ENCODE results near the gene UBR4.

The UBR4 gene

GRCh38 chr1:19057784-19058475 lies 152.1 kb downstream of the UBR4 start:
- DNase-seq (ENCODE audit: low read depth in 4 of 4, low spot score in 1 of 4), result no peak

- DNase-seq (ENCODE audit: low read depth in 4 of 4, low spot score in 1 of 4), result no peak
Observed at GRCh38 chr1:19057182-19057779, 152.8 kb downstream of the UBR4 start.

DNA sequence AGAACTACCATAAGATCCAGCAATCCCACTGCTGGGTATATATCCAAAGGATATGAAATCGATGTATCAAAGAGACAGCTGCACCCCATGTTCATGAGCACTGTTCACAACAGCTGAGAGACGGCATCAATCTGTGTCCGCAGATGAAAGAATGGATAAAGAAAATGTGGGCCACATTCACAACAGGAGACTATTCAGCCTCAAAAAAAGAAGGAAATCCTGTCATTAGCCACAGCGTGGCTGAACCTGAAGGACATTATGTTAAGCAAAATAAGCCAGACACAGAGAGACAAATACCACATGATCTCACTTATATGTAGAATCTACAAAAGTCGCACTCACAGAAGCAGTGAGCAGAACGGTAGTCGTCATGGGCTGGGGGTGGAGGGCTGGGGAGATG lies 154.4 kb downstream of the UBR4 start:
- DNase-seq (ENCODE audit: low read depth in 4 of 4, low spot score in 1 of 4), result no peak

GRCh38 chr1:19055001-19055400 lies 155.1 kb downstream of the UBR4 start:
- no peak for DNase-seq (ENCODE audit: low read depth in 4 of 4, low spot score in 1 of 4)

- no peak for DNase-seq (ENCODE audit: low read depth in 4 of 4, low spot score in 1 of 4)
Observed at GRCh38 chr1:19054216-19054615, 155.8 kb downstream of the UBR4 start.

GRCh38 chr1:19053486-19053885 lies 156.6 kb downstream of the UBR4 start:
- DNase-seq (ENCODE audit: low read depth in 4 of 4, low spot score in 1 of 4), result no peak

- DNase-seq (ENCODE audit: low read depth in 4 of 4, low spot score in 1 of 4), result no peak
Observed at GRCh38 chr1:19049798-19050197, 160.3 kb downstream of the UBR4 start.

DNA sequence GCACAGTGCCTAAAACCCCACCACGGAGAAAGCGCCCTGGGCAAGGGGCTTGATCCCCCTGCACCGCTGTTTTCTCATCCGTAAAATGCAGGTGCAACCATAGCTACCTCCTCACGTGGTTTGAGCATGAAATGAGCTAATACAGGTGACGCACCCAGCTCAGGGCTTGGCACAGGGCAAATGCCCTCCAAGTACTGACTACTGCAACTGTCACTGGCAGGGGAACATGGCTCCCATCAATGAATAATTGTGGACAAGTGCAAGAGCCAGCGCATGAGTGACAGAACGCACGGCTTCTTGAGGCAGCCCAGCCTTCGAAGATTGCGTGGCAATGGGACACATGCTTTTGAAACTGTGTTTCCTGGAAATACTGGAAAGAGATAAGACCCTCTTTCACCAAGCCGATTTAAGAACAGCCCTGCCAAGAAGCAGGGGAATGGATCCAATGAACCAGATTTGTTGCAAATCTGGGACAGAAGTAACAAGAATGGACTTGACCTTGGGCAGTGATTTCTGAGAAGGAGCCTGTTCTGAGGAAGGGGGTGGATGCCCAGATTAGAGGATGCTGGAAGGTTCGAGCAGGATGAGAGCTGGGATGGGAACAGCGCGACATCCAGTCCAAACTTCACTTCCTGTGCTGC lies 160.8 kb downstream of the UBR4 start:
- no peak for DNase-seq (ENCODE audit: low read depth in 4 of 4, low spot score in 1 of 4)

- no peak for DNase-seq (ENCODE audit: low read depth in 4 of 4, low spot score in 1 of 4)
Observed at GRCh38 chr1:19046972-19047731, 162.9 kb downstream of the UBR4 start.

DNA sequence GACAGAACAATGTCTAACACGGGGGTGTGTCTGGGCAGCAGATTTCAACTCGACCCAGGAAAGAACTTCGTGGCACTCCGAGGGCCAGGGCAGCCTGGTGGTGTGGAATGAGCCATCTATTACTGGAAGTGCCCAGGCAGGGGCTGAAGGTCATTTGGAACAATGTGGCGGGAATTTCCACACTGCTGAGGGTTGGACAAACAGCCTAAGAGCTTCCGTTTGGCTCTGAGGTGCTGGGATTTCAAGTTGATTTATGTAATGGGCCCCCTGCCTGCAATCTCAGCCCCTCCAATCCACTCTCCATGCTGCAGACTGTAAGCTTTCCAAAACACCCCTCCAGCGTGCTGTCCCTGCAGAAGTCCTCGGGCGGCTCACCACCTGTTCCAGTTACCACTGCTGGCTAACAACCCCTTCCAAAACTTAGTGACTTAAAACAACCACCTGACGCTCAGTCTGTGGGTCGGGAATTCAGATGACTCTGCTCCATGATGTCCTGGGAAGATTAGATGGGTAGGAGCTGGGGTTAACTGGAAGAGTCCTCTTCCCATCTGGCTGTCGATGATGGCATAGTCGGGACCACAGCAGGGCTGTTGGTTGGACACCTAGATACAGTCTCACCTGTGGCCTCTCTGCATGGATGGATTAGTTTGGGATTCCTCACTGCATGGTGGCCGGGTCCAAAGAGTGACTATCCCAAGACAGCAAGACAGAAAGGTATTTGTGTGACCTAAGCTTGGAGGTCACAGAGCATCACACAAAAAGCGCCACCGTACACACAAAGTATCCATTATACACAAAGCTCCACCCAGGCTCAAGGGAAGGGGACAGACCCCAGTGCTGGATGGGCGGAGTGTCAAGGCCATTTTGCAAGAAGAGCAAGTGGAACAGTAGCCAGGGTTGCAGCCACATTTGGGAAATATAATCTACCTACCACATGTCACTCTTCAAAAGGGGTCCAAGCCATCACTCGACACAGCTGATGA lies 163.9 kb downstream of the UBR4 start:
- DNase-seq (ENCODE audit: low read depth in 4 of 4, low spot score in 1 of 4), result no peak

DNA sequence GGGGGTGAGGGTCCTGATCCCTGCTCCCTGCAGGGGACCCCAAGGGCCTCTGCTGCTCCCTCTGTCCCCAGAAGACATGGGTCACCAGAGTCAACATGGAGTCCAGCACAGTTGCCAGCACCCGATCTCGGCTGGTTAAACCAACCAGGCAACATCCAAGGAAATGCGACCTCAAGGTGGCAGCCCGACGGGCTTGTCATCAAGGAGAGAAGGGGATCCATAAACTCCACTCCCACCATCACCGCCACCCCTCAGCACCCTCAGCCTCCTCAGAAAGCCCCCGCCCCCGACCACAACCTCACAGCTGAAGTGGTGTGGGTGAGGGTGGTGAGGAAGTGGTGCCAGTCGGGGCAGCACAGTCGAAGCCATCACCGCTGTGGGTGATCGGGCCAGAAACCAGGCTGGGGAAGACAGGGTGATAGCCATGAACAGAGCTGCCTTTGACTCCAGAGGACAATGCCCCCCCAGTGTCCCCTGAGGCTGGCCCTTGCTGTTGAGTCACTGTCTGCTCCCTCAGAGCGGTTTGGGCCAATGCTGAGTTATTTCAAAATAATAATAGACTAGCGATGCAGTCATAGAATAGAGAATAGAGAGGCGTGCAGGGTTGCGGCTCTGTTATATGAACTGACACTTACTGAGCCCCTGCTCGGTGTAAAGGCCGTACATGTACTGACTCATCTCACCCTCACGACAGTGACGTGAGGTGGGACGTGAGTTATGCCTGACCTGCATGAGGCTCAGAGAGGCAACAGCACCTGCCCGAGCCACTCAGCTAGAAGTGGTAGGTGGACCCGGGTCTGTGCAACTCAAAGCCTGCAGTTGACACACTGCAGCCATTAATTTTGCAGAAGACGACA lies 164.9 kb downstream of the UBR4 start:
- DNase-seq (ENCODE audit: low read depth in 4 of 4, low spot score in 1 of 4), result no peak

DNA sequence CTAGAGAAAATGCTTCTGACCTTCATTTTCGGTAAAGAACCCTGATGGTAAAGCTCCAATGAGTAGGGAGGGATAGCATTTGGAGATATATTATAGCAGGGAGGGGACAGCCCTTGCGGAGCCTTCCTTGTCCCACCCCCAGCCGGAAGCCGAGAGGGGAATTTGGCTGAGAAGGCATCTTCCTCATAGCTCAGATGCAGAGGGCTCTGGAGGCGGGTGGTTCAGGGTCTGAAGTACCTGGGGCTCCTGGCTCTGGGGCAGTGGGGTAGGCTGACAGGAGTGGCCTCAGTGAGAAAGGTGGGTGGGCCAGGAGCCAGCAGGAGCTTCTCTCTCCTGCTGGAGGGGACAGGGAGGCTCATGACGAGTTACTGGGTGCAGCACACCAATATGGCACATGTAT lies 165.6 kb downstream of the UBR4 start:
- no peak for DNase-seq (ENCODE audit: low read depth in 4 of 4, low spot score in 1 of 4)

DNA sequence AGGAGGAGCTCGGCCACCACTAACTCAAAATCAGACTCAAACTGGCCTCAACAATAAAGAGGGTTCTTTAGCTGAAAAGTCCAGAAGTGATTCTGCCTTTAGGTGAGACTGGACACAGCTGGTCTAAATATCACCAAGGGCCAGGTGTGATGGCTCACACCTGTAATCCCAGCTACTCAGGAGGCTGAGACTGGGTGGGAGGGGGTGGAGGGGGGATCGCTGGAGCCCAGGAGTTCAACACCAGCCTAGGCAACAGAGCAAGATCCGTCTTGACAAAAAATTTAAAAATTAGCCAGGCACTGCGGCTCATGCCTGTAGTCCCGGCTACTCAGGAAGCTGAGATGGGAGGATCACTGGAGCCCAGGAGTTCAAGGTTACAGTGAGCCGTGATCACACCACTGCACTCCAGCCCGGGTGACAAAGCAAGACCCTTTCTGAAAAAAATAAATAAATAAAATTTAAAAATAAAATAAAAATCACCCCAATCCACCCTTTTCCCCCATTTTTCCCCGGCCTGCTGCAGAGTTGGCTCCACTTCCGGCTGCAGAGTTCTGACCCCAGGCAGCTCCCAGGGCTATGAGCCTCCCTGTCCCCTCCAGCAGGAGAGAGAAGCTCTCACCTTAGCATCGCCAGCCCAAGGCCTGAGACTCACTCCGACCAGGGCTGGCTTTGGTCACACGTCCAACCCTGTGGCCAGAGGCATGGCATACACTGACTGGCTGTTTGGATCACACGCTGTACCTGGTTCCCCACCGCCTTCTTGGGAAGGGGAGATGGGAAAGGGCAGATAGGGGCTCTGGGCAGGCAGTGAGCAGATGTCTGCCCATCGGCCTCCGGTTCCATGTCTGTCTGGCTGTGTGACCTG lies 166.3 kb downstream of the UBR4 start:
- DNase-seq (ENCODE audit: low read depth in 4 of 4, low spot score in 1 of 4), result no peak

- peak in 2 of 4 experiments; percentile 12 to 13 for DNase-seq (ENCODE audit: low read depth in 4 of 4, low spot score in 1 of 4)
Observed at GRCh38 chr1:19042675-19043578, 167.1 kb downstream of the UBR4 start.

- no peak for DNase-seq (ENCODE audit: low read depth in 4 of 4, low spot score in 1 of 4)
Observed at GRCh38 chr1:19040010-19040680, 169.9 kb downstream of the UBR4 start.

DNA sequence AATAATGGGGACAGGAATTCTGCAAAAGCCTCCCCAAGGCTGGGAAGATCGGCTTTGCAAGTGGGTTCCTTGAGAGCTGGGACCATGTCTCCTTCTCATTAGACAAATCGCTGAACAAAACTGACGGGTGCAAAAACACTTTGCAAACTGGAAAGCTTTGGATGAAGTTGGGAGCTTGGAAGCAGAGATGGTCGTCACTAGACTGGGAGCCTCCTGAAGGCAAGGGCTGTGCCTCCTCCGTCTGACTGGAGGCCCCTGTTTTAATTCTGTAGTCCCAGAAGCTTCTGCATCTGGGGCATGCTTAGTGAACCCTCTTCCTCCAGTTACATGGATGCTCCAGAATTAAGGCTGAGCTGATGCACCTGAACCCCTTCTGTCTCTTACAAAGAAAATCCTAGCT lies 171.3 kb downstream of the UBR4 start:
- no peak for DNase-seq (ENCODE audit: low read depth in 4 of 4, low spot score in 1 of 4)

- DNase-seq (ENCODE audit: low read depth in 4 of 4, low spot score in 1 of 4), result no peak
Observed at GRCh38 chr1:19038096-19038495, 172.0 kb downstream of the UBR4 start.

Measured in stimulated activated CD4-positive, alpha-beta T cell treated with anti-CD3 and anti-CD28 coated beads, Interleukin-1b, Interleukin-23, amount 100 ng/mL, for 24 hours (primary cell).